KMS-11 (cell line): Measurements from ENCODE around the gene TYW5.
A peak's percentile ranks its signal among the peaks of the same experiment; 100 is the strongest.

ENCODE experiments used
- H2AFZ ChIP-seq: fragments of 200-600 bp; sonication (generic); 2 replicates; pipeline ENCODE4 v1.6.1; 2016; ENCODE audit warnings: antibody characterized with exemption, mixed run types, low read depth
- H3K27ac ChIP-seq: fragments of 200-600 bp; sonication (generic); 2 replicates; pipeline ENCODE4 v1.6.1; 2016; ENCODE audit warnings: mild to moderate bottlenecking, mixed run types
- H3K27me3 ChIP-seq: fragments of 200-600 bp; sonication (generic); 2 replicates; pipeline ENCODE4 v1.6.1; 2017; ENCODE audit warnings: mild to moderate bottlenecking, low read depth, mixed run types, moderate library complexity; ENCODE audit not compliant: insufficient read depth
- H3K36me3 ChIP-seq: fragments of 200-600 bp; sonication (generic); 2 replicates; pipeline ENCODE4 v1.6.1; 2017; ENCODE audit warnings: mild to moderate bottlenecking, mixed run types; ENCODE audit not compliant: insufficient read depth
- H3K4me1 ChIP-seq: fragments of 200-600 bp; sonication (generic); 2 replicates; pipeline ENCODE4 v1.6.1; 2016; ENCODE audit warnings: mild to moderate bottlenecking, low read depth, mixed run types; ENCODE audit not compliant: poor library complexity, severe bottlenecking
- H3K4me2 ChIP-seq: fragments of 200-600 bp; sonication (generic); 2 replicates; pipeline ENCODE4 v1.7.0; 2016; ENCODE audit warnings: mild to moderate bottlenecking, mixed run types
- H3K4me3 ChIP-seq: fragments of 200-600 bp; sonication (generic); IDR thresholded peaks from 2 replicates; pipeline ENCODE4 v1.6.1; 2017; ENCODE audit warnings: low read depth, low read length, mixed read lengths; ENCODE audit not compliant: insufficient read depth
- H3K79me2 ChIP-seq: fragments of 200-600 bp; sonication (generic); 2 replicates; pipeline ENCODE4 v1.6.1; 2016; ENCODE audit warnings: low read depth, mixed run types; ENCODE audit not compliant: insufficient read depth
- H3K9ac ChIP-seq: fragments of 200-600 bp; sonication (generic); 2 replicates; pipeline ENCODE4 v1.6.1; 2016; ENCODE audit warnings: mild to moderate bottlenecking, mixed run types
- H4K20me1 ChIP-seq: fragments of 200-600 bp; sonication (generic); 2 replicates; pipeline ENCODE4 v1.6.1; 2016; ENCODE audit warnings: mild to moderate bottlenecking, mixed run types; ENCODE audit not compliant: insufficient read depth
- CTCF ChIP-seq: fragments of 200-600 bp; sonication (generic); conservative IDR thresholded peaks from 2 replicates; pipeline ENCODE4 v1.6.1; 2017; ENCODE audit warnings: low read depth, mild to moderate bottlenecking, antibody characterized with exemption, low read length, moderate library complexity, mixed read lengths

Gene TYW5, protein sequence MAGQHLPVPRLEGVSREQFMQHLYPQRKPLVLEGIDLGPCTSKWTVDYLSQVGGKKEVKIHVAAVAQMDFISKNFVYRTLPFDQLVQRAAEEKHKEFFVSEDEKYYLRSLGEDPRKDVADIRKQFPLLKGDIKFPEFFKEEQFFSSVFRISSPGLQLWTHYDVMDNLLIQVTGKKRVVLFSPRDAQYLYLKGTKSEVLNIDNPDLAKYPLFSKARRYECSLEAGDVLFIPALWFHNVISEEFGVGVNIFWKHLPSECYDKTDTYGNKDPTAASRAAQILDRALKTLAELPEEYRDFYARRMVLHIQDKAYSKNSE

DNA sequence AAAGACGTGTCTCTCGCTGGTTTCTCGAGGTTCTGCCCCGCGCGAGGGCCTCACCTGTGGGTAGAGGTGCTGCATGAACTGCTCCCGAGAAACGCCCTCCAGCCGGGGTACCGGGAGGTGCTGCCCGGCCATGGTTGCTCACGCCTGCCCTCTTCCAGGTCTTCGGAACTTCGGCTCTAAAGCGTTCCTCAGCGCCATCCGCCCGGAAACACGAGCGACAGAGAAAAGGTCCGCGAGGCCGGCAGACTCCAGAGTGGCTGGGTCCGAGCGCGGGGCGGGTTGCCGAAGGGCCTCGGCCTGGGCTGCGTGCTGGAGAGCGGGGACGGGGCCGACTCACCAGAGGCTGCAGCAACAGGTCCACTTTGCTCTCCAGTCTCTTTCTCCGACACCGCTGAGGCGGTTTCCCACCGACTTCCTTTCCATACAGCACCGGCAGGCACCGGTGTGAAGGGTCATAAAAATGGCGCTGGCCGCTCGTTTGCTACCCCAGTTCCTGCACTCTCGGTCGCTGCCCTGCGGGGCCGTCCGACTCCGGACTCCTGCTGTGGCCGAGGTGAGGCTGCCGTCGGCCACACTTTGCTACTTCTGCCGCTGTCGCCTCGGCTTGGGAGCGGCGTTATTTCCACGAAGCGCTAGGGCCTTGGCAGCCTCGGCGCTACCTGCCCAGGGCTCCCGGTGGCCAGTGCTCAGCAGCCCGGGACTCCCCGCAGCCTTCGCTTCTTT is at the start of gene TYW5, which contains the start of gene MAIP1:
Gene TYW5 (minus strand): TSS at position 153 of the 723 bp plus-strand sequence. CDS start 21 bp downstream, at position 132.
Gene MAIP1 (plus strand): TSS at position 244 of the 723 bp plus-strand sequence. CDS start 217 bp downstream, at position 461.
- H3K36me3 ChIP-seq: peaks cover 10% of the 10 kb centered on the region; the same call in 1 of the 2 replicates
- peak within 1 kb of the TSS; percentile 89 for H3K27ac ChIP-seq
- H3K9ac ChIP-seq: peak within 1 kb of the TSS; percentile 89
- TF ChIP-seq CTCF: no peak; the same call in 1 of the 2 replicates
- H4K20me1 ChIP-seq: no peaks in the 10 kb centered on the region
- no peaks in the 10 kb centered on the region for H3K27me3 ChIP-seq
- peak within 1 kb of the TSS; percentile 72 for H3K4me2 ChIP-seq
- H3K79me2 ChIP-seq: peaks cover 69% of the 10 kb centered on the region
- peaks cover 43% of the 10 kb centered on the region for H3K4me1 ChIP-seq
- H2AFZ ChIP-seq: peak within 1 kb of the TSS; percentile 82
- peak within 1 kb of the TSS; percentile 97 for H3K4me3 ChIP-seq

GRCh38 chr2:200003444-200003843 is 48.2 kb upstream of the TYW5 start:
- no peaks in the 10 kb centered on the region for H4K20me1 ChIP-seq
- TF ChIP-seq CTCF: no peak
- no peaks in the 10 kb centered on the region for H3K79me2 ChIP-seq
- no peak overlapping the region for H3K4me3 ChIP-seq
- H3K36me3 ChIP-seq: no peaks in the 10 kb centered on the region
- H2AFZ ChIP-seq: no peak overlapping the region
- no peak overlapping the region for H3K27ac ChIP-seq
- H3K27me3 ChIP-seq: no peaks in the 10 kb centered on the region
- H3K4me2 ChIP-seq: no peak overlapping the region
- H3K9ac ChIP-seq: no peak overlapping the region
- H3K4me1 ChIP-seq: no peaks in the 10 kb centered on the region

- Histone ChIP-seq H3K4me1 (no peaks in the 10 kb centered on the region), H3K79me2 (no peaks in the 10 kb centered on the region), H3K9ac (no peak overlapping the region), H3K27me3 (no peaks in the 10 kb centered on the region), H3K4me3 (no peak overlapping the region), H3K4me2 (no peak overlapping the region), H3K27ac (no peak overlapping the region), H2AFZ (no peak overlapping the region), H3K36me3 (no peaks in the 10 kb centered on the region), H4K20me1 (no peaks in the 10 kb centered on the region)
- TF ChIP-seq CTCF: no peak
Observed at GRCh38 chr2:200000444-200001163, 45.3 kb upstream of the TYW5 start.

DNA sequence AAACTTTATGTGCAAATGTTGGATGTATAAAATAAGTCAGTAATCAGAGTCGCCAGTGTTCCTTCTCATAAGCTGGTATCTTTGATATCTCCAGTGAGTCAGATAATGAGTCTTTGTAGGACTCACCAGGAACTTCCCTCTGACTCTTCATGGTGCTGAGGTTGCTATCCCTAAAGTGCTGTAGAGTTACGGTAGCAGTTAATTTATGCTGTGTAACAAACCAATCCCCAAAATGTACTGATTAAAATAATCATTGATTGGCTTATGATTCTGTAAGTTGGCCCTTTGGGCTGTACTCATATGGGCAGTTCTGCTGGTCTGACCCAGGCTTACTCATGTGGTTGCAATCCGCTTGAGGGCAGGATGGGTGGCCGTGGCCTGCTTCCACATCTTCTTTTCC is 43.9 kb upstream of the TYW5 start:
- no peak for TF ChIP-seq CTCF
- Histone ChIP-seq H2AFZ (no peak overlapping the region), H3K27ac (no peak overlapping the region), H3K27me3 (no peaks in the 10 kb centered on the region), H3K79me2 (no peaks in the 10 kb centered on the region), H4K20me1 (no peaks in the 10 kb centered on the region), H3K9ac (no peak overlapping the region), H3K36me3 (no peaks in the 10 kb centered on the region), H3K4me3 (no peak overlapping the region), H3K4me2 (no peak overlapping the region), H3K4me1 (no peaks in the 10 kb centered on the region)
